NCI-H2107 (cell line): Measurements from ENCODE around the gene SGCA.
A peak's percentile ranks its signal among the peaks of the same experiment; 100 is the strongest.

Experiments
- DNase-seq: peaks from one replicate; lab custom pipeline; 2025; lab: John Stamatoyannopoulos, UW

Gene SGCA

DNA sequence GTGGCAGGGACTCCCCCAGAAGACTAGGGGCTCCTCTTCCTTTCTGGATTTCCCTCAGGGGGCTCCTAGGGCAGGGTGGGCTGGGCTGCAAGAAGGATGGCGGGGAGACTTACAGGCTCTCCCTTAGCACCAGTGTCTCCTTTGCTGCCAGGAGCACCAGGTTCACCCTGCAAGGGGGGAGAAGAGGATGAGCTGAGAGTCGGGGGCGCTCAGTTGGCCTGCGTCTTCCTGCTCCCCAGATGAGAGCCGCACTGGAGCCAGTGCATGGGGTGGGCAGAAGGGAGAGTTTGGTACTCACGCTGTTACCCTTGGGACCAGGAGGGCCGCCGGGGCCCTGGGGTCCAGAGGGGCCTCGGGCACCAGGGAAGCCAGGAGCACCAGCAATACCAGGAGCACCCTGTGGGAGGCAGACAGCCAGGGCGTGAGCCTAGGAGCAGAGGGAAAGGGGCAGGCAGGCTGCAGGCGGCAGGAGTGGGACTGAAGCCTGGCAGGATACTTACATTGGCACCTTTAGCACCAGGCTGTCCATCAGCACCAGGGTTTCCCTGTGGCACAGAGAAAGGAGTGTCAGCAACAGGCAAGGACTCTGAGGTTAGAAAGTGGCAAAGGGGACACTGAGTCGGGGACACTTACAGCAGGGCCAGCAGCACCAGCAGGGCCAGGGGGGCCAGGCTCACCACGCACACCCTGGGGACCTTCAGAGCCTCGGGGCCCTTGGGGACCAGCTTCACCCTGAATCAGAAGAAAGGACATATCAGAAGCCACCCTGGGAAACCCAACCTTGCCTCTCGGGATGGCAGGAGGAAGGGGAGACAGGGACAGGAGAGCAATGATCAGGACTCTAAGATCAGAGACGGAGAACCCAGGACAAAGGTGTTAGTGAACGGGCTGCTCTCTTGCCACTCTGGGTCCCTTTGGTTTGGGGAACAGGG lies 29.4 kb downstream of the SGCA start:
- no peak for DNase-seq

DNA sequence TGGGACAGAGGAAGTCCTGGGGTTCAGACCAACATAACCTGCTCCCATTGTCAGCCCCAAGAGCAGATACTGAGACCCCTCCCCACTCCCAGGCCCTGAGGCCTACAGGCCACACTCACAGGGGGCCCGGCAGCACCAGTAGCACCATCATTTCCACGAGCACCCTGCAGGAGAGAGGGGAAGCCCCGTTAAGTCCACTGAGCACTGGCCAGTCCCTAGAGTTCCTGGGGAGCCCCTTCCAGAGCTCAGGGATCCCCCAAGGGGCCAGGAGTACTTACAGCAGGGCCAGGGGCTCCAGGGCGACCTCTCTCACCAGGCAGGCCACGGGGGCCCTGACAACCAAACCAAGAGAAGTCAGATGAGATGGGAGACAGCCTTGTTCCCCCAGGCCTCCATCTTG lies 30.2 kb downstream of the SGCA start:
- DNase-seq, result no peak

DNA sequence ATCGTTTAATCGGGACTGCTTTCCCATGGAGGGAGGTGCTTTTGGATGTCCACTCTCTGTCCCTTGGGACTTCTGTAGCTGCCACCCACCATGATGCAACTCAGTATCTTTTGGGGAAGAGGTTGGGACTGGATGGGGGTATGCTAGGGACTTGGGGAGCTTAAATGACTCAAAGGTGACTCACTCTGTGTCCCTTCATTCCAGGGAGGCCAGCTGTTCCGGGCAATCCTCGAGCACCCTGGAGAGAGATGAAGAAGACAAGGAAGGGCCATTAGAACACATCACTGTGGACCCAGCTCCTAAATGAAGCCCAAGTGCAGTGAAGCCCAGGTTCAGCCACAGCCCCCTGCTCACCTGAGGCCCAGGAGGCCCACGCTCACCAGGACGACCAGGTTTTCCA lies 31.0 kb downstream of the SGCA start:
- no peak for DNase-seq

DNA sequence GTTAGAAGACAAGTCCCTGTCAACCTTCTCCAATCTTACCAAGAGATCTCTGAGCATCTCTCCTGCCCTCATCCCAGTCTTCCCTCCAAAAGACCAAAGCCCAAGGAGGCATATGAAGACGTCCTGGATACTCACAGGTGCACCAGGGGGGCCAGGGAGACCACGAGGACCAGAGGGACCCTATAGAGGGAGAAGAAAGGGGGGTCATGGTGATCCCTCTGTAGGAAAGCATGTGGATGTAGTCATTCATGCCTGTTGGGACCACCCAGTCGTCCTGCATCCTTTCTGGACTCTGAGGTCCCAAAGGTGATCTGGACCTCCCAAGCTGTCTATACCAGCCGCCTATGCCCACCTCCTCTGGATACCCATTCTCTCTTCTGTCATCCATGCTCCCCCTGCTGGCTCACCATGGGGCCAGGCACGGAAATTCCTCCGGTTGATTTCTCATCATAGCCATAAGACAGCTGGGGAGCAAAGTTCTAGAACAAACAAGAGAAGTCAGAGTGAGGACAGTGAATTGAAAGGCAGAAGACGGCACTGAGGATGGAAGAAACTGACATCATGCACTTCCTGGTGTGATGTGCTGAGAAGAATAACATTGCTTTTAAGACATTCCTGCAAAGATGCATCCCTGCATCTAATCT lies 32.3 kb downstream of the SGCA start:
- DNase-seq, result no peak

DNA sequence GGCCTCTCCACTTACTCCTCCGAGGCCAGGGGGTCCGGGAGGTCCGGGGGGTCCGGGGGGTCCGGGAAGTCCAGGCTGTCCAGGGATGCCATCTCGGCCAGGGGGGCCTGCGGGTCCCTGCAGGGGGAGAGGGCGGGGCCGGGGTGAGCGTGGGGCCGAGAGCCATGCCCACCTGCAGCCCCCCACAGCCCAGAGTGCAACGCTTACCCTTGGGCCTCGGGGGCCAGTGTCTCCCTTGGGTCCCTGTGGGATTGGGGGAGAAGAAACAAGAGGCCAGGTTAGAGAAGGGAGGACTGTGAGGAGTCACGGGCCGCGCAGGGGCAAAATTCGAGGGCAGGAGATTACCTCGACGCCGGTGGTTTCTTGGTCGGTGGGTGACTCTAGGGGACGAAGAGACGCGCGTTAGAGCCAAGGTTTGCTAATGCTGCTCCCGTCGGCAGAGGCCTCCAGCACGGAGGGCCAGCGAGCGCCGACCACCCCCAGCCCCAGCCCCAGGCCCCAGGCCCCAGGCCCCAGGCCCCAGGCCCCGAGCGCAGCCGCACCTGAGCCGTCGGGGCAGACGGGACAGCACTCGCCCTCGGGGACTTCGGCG lies 33.5 kb downstream of the SGCA start:
- DNase-seq, result no peak

DNA sequence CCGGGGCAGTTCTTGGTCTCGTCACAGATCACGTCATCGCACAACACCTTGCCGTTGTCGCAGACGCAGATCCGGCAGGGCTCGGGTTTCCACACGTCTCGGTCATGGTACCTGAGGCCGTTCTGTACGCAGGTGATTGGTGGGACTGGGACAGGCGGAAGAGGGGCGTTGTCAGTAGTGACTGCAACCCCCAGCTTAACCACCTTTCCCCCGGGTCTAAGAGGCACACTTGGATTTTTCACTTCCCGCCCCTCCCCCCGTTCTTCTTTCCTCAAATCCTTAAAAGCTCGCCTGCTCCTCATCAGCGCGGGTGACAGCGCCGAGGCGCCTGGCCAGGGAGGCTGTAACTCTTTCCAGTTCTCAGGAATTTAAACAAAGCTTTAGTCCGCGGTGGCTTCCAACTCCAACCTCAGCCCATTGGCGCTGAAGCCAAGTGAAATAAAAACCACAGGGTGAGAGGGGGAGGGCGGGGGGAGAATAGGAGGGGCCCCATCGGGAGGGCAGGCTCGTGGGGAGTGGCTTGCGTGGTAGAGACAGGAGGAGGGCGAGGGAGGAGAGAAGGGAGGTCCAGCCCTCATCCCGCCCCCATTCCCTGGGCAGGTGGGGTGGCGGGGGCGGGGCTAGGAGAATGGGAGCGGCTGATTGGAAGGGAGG lies 34.1 kb downstream of the SGCA start:
- DNase-seq, result peak; percentile 62

DNA sequence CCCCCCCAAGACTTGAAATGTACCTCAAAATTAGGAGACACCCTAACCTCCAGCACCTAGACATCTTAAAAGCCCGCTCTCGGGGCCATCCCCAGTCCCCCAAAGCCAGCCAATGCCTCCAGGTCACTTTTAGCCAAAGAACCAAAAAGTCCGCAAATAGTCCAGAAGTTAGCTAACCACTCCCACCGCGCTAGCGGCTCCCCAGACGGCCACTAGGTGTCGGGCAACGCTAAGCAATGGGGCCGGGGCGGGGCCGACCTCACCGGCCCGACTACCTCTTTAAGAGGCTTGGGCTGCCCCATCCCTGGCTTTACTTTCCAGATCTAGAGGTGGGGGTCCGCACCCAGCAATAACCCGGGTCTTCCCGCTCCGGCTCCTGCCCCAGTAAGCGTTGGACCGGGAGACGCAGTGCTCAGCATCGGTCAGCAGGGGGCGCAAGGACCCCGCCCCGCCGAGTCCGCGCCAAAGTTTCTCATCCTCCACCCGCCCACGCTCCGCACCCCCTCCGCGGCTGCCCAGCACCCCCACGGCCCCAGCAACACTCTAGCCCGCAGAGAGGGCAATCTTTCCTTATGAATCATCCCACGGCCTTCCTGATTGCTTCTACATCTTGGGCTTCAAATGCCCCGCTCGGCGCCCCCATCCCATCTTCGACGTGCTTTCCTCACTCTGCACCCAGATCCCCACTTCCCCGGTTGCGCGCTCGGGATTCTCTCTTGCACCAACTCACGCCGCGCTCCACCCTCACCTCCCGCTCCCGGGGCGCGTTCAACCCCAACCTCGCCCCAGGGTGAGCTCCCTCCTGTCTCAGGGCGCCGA lies 34.9 kb downstream of the SGCA start:
- DNase-seq, result peak; percentile 26

DNA sequence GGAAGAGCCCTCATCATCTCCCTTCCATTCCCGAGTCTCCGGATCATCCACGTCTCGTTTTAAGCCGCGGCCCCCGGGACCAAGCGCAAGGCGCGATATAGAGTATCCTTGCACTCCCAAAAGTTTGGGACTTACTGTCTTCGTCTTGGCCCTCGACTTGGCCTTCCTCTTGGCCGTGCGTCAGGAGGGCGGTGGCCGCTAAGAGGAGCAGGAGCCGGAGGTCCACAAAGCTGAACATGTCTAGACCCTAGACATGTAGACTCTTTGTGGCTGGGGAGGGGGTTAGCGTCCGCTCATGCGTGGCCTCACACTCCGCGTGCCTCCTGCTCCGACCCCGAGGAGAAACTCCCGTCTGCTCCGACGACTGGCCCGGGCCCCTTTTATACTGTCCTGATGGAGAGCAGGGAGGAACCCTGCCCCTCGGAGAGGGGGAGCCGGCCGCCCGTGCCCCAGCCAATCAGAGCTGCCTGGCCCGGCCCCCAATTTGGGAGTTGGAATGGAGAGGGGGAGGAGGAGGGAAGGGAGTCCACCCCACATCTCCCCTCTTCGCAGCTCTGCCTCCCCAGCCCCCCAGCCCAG lies 35.6 kb downstream of the SGCA start, which contains the start of gene COL1A1:
Gene COL1A1 (minus strand): TSS at position 356 of the 579 bp plus-strand sequence. CDS start 118 bp downstream, at position 238.
- no peak for DNase-seq

DNA sequence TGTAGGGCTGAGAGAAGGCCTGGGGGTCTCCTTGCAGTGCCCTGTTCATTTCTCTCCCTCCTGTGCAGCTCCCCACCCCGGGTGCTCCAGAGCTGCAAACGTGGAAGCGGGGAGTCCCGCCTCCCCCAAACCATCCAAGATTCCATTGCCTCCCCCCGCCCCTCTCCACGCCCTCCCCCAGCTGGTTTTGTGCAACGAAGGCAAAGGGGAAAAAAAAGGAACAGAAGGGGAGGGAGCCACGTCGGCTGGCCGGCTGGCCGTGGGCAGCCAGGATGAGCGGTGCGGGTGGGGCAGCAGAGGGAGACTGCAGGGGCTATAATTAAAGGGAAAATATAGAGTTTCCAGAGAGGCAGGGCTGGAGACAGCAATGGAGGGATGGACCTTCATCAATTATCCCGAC lies 37.3 kb downstream of the SGCA start:
- no peak for DNase-seq

DNA sequence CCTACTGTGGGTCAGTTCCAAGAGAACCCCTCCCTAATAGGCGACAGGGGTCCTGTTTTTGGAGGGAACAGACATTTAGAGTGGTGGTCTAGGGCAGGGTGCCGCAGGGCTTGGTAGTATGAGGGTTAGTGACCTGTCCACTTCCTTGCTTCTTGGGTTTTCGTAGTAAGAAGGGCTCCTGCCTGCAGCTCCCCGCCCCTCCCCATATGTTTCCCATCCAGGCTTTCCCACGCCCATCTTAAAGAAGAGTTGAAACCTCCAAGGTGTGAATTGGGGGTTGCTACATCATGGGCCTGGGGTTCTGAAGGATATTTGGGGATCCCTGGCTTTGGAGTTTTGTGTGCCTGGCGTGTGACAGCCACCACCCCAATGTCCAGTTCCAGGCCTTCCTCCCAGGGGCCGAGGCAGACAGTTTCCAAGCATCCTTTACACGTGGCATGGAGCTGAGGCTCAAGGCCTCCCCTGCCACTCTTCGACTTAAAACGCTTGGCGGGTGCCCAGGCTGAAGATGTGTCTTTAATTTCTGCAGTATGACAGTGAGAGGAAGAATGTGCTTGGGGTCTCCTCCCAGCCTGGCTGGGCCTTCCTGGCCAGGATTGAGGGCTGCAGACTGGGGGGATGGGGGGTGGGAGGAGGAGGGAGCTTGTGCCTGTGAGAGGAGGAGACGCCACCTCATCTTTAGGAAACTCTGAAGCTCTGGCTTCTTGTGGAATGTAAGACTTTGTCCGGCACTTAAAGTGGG lies 38.0 kb downstream of the SGCA start:
- DNase-seq, result no peak

DNA sequence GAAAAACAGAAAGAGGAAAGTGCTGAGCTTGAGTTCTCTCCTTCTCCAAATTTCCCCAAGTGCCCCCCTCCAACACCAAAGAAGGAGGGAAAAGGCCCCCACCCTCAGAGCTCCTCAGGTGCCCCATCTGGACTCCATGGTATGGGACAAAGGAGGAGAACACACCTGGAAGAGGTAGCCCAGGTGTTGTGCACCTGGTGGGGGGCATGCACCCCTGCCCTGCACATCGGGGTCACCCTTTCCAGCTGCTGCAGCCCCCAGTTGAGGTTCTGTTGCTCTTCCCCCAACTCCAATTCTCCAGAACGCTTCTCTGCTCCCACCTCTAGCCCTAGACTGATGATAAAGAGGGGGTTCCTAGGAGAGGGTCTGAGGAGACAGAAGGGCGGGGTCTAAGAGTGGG lies 38.6 kb downstream of the SGCA start:
- DNase-seq, result no peak

DNA sequence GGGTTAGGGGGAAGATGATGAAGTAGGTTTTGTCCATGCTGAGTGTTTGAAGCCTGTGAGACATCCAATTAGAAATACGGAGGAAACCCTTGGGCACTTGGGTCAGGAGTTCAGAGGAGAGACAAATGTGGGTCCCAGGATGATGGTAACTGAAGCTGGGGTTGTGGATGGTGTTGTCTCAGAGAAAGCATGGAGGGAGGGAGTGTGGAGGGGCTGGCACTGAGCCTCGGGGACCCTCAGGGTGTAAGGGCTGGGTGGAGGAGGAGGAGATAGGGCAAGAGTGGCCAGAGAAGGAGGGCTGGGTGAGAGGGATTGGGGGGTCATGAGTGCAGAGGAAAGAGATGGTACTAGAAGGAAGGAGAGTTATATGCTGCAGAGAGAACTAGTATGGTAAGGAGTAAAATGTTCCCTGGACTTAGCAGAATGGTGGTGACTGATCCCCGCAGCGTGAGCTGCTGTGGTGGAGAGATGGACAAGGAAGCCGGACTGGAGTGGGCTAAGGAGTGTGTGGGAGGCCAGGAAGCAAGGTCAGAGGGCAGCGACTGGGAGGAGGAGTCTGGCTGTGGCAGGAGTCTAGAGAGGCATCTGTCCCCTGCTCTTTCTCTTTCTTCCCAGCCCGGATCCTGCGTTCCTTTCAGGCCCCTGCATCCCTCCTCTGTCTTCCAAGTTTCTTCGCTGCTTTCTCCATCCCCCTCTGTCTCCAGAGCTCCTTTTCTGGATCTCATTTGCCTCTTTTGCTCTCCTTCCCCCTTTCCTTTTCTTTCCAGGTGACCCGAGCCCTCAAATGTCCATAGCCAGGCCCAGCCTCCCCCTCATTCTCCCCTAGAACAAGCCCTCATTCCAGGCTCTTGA lies 39.5 kb downstream of the SGCA start:
- DNase-seq, result no peak

DNA sequence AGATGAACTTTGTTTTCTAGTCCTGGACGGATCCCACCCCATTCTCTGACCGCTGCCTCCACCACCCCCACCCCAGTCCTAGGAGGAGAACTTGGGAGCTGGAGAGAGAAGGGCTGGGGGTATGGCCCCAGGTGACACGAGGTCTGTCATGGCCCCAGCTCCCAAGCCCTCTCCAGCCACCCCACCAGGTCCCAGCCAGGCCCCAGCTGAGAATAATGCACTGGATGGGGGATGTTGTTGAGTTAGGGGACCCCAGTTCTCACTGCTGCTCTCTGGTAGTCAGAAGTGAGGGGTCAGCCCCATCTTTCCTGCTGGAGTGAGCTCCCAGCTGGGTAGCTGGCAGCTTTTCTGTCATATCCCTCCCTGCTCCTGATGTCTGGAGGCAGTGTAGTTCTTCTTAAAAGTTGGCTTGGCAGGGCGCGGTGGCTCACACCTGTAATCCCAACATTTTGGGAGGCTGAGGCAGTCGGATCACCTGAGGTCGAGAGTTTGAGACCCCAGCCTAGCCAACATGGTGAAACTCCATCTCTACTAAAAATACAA lies 40.2 kb downstream of the SGCA start:
- no peak for DNase-seq

DNA sequence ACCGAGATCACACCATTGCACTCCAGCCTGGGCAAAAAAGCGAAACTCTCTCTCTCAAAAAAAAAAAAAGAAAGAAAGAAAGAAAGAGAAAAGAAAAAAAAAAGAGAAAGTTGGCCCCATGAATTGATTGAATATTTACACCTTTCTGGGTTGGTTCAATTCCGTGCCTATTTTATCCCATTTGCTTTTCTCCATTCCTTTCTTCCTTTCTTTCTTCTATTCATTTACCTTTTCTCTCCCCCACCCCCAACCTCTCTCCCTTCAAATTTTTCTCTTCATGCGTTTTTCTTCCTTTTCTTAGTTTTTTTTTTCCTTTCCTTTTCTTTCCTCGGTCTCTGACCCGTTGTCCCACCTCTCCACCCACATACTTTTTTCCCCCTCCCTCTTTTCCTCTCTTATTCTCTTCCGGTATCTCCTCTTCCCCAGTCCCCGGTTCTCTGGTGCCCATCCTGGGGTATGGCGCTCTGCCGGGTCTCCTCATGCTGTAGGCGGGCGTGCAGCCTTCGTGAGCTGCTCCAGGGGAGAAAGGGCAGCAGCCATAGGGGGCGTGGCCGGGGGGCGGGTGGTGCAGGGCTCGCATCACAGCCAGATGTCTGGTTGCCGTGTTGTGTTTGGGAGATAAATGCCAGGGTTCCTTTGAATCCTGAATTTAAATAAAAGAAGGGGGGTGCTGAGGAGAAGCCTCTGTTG lies 40.9 kb downstream of the SGCA start:
- DNase-seq, result no peak

DNA sequence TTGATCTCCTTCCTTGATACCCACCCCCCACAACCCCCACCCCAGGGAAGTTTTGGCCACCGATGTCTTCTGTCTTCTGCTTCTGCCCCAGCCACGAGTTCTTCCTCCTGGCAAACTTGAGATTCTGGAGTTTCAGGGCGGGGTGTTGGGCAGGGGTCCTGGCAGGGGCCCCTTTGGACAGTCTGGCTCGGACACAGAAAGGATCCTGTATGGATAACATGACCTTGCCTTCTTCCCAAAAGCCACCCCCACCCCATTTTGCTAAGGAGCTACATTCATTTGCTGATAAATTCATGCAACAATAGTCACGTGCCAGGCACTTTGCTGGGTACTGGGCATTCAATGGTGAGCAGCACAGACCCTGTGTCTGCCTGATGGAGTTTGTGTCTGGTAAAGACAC lies 41.5 kb downstream of the SGCA start:
- DNase-seq, result no peak

DNA sequence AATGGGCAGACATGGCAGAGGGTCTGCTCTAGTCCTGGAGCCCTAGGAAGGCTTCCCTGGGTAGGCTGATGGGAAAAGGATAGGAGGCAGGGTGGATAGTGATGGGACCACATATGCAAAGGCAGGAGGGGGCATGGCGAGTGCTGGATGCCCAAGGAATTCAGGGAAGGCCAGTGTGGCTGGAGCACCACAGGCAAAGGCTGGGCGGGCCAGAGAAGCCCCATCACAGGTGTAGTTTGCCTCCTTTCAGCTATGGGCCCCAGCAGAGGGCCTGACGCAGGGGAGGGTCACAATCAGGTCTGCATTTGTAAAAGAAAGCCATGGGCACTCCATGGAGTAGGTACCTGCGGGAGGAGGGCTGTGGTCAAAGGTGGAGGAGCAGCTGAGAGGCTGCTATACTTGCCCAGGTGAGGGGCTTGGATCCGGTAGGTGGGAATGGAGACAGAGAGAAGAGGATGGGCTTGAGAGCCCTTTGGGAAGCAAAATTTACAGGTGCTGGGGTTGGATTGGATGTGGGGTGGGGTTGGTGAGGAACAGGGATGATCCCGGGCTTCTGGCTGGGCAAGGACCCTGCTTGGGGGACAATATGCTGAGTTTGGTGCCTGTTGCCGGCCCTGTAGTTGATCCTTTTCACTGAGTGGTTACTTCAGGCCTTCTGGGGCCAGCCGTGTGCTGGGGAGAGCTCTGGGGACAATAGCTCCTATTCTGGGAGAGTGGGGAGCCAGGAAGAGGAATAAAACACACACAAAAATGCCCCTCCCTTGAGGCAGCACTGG lies 42.2 kb downstream of the SGCA start:
- DNase-seq, result no peak

DNA sequence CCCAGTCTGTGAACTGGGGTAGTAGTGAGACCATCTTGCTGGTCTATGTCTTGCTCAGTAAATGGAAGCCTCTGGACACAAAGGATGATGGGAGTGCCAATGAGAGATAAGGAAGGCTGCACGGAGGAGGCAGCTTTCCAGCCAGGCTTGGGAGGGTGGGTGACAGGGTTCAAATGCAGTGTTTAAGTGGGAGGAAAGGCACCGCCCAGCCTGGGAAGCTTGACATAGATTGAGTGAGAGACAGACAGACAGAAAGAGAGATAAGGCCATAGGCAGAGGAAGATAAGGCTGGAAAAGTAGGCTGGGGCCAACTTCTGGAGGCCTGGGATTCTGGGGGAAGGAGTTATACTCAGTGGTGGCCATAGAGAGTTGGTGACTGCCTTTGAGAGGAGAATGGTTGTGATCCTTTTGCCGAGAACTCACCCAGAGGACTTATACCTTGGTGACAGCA lies 42.8 kb downstream of the SGCA start:
- no peak for DNase-seq

DNA sequence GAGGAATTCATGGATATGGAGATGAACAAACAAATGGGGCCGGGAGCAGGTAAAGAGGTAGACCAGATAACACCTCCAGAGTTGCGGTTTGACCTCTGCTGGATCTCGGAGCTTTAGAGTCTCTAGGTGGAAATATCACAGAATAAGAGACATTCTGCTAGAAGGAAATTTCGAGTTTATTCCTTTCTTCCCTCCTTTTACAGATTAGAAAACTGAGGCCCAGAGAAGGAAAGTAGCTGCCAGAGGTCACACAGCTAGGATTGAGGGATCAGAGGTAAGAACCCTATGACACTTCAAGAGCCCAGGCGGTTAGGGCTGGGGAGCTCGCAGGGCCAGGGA lies 43.3 kb downstream of the SGCA start:
- DNase-seq, result no peak
